Hematopoietic multipotent progenitor cell treated with erythropoietin and hydrocortisone succinate and interleukin-3 and kit ligand, for 15 days (in vitro differentiated cells): ENCODE measurements around the gene COQ5.
A peak's percentile ranks its signal among the peaks of the same experiment; 100 is the strongest.
"Not testable (repeated sequence)": the region's sequence is repeated elsewhere in the genome, so short reads cannot be mapped to it uniquely, and the experiment has no call there.

ENCODE experiments used
- DNase-seq: peaks from one replicate; pipeline ENCODE4 v3.0.0-alpha.2; 2015; ENCODE audit warnings: low spot score

The COQ5 gene

DNA sequence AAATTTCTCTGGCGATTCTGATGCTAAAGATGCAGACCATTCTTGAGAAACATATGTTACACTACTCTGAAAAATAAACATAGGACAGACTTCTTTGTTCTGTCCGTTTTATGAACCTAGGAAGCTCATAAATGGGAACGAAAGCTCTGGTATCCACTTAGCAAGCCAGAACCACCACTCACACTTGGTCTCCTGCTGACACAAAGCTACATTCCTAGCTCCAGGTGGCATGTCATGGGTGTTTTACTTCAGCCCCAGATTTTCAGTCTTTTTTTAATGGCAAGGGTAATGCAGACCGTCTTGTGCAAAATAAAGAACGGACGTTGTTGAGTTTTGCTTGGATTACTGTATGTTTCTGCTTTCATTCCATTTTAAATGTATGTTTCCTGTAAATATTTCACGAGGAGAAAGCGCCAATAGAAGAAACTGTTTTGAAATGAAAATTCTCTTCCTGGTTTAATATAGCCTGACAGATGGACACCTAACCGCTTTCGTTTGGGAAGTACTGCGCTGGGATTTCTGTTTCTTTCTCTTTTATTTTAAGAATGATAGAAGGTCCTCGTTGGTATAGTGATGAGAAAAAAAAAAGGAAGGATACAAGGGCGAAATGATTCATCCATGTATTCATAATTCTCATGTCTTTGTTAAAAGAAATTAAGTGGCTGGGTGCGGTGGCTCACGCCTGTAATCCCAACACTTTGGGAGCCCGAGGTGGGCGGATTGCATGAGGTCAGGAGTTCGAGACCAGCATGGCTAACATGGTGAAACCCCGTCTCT lies 871 bp upstream of the COQ5 start:
- DNase-seq: no peak

DNA sequence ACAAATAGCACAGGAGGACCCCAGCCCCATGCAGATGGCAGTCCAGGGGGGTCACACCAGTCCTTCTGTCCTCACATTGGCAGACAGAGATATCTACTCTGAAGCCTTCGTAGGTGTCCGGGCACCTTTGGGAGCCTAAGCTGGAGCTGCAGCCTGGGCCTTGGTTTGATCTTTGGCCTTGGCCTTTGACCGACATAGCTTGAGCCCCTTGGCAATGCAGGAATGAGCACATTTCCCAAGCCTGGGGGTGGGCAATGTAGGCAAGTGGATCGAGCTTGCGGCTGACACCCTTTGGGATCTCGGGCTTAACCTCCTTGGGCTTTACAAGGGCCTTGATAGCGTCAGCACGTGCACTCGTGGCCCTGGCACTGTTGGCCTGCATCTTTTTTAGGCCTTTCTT lies 6.4 kb downstream of the COQ5 start:
- no peak for DNase-seq

DNA sequence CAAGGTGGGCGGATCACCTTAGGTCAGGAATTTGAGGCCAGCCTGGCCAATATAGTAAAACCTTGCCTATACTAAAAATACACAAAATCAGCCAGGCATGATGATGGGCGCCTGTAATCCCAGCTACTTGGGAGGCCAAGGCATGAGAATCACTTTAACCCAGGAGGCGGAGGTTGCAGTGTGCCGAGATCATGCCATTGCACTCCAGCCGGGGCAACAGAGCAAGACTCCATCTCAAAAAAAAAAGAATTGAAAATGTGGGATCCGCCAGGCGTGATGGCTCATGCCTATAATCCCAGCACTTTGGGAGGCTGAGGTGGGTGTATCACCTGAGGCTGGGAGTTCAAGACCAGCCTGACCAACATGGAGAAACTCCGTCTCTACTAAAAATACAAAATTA lies 9.6 kb downstream of the COQ5 start:
- not testable (repeated sequence) for DNase-seq

DNA sequence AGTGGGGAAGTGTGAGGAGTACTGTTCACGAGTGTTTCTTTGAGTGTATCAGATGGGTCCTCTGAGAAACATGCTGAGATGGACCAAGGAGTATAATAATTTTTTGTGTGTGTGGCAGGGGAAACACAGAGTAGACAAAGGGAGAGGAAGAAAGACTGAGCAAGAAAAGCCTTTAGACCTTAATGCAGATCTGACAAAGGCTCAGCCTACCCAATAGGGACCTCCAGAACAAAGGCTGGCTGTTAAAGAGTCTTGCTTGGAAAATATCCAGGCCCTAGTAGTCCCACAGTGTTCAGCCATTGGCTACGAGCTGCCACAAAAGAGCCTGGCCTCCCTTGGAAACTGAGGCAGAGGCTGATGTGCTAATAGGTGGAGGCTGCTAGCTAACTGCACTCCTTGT lies 13.5 kb downstream of the COQ5 start:
- DNase-seq: no peak

DNA sequence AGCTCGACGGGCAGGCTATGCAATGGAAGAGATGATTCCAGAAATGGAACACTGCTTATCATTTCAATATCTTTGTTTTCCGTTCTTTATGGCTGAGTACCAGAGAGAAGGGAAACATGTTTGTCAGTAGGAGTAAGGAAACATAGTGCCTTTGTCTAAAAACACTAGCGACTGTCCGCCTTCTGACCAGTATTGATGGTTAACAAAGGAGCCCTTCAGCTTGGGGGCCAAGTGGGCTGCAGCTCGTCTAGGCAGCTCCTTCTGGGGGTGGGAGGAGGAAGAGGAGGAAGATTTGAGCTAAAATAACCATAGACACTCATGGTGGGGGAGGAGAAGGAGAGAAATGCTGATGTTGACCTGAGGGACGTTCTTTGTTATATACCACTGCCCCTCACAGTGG lies 15.0 kb downstream of the COQ5 start:
- DNase-seq: no peak

DNA sequence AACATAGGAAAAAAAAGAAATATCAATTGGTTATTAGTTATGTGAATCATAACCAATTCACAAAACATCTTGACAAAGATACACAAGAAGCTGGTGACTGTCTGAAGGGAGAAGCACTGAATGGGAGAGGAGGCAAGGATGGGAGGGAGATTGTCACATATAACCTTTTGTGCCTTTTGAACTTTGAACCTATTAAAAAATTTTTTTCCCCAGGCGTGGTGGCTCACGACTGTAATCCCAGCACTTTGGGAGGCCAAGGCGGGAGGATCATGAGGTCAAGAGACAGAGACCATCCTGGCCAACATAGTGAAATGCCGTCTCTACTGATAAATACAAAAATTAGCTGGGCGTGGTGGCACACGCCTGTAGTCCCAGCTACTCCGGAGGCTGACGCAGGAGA lies 20.4 kb downstream of the COQ5 start:
- DNase-seq: no peak

DNA sequence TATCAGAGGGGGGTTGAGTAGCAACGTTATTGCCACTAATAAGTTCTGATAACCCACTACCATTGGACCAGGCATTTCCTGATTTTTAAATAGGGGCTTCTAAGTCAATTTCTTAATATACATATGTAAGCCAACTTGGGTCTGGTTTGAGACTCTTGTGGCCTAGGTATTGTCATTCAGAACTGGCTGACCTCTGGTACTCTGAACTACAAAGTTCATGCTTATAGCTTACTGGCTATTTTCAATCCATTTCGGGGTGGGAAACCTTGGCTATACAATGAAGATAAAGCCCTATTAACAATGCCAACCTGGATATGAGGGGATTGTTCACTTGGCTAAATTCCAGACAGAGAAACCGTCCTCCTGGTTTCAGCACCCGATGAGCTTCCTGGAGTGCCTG lies 24.4 kb downstream of the COQ5 start:
- no peak for DNase-seq

DNA sequence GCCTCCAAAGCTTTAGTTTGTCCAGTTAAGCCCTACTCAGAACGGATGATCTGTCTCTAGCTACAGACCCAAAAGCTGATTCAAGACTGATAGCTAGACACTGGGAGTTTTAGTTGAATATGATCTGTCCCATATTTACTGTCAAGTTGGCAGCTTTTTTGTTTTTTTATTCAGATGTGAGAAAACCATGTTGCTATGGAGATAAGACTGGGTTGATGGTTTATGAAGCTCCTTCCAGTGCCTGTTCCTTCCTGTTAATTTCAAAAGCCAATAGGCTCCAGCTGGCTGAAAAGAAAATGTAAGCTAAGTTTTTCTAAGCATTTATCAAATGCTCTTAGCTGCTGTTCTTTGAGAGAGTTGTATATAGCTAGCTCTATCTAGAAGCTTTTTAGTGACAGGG lies 28.4 kb downstream of the COQ5 start:
- no peak for DNase-seq

DNA sequence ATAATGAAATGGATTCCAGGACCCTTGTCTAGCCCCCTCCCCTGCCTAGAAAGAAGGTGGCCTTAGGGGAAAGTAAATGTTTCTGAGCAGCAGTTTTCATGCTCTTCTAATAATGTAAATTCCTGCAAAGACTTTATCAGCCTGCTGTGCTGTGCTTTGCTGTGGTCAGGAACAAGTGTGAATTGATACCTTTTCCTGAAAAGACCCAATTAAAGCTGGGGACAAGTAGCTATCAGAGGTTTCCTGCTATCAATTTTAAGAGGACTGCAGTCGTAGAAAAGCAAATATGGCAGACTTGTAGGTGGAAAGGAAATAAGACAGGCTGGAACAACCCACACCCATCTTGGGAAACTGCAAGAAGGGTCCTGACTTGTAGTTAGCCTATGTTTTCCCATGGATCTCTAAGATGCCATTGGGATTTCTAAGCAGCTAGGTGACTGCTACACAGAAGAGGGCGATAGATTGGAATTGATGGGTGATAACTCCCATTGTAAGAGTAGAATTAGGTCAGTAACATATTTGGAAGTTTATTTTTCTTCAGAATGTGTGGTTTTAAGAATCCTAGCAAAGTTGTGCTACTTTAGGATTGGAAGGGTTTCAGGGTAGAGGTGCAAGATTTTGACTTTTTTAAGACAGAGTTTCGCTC lies 30.0 kb downstream of the COQ5 start:
- DNase-seq: no peak

DNA sequence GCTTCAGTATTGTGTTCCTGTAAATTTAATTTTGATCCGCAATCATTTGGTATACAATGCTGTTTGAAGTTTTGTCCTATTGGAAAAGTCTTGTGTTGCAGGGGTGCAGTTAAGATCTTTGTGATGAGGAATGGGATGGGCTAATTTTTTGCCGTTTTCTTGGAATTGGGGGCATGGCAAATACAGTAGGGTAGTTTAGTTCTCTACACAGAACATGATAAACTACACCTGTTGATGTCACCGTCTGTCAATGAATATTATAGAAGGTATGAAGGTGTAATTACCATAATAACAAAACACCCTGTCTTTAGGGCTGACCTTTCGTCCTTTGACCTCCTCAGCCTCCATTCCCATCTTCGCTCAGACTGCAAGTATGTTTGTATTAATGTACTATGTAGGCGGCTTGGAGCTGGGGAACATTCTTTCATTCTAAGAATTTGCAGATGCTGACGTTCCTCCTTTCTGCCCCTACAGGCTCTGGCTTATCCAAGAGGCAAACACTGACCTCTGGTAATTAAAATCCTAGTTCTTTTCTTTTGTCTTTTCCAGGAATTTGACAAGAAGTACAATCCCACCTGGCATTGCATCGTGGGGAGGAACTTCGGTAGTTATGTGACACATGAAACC lies 31.3 kb downstream of the COQ5 start:
- no peak for DNase-seq

DNA sequence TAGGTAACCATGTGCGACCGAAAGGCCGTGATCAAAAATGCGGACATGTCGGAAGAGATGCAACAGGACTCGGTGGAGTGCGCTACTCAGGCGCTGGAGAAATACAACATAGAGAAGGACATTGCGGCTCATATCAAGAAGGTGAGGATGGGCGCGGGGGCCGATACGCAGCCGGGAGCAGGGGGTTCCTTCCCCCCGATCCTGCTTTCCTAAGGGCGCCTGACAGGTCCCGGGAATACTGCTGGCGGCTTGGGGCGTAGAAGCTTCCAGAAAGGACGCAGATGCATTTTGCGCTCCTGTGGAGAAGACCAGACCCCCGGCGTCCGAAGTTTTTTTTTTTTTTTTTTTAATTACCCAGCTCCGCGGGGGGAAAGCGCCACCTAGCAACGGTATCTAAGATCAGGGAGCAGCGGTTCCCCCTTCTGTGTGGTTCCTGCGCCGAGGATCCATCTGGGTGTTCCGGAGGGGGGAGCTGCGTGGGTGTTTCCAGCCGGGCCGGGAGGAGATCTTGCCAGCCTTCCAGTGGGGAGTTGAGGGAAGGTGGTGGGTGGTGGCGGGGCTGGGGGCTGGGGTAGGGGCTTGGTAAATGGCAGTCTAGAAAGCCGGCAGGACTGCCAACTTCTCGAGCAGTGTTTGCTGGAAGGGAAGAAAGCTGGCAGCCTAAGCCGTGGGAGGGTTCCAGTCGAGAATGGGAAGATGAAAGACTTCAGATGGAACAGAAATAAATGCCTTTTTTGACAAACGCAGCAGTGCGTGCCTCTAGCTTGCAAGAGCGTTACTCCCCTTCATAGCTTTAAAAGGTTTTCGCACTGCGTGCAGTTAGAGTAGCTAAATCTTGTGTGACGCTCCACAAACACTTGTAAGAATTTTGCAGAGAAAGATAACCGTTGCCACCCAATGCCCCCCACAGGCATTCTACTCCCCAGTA lies 32.3 kb downstream of the COQ5 start:
- DNase-seq: peak; percentile 54

DNA sequence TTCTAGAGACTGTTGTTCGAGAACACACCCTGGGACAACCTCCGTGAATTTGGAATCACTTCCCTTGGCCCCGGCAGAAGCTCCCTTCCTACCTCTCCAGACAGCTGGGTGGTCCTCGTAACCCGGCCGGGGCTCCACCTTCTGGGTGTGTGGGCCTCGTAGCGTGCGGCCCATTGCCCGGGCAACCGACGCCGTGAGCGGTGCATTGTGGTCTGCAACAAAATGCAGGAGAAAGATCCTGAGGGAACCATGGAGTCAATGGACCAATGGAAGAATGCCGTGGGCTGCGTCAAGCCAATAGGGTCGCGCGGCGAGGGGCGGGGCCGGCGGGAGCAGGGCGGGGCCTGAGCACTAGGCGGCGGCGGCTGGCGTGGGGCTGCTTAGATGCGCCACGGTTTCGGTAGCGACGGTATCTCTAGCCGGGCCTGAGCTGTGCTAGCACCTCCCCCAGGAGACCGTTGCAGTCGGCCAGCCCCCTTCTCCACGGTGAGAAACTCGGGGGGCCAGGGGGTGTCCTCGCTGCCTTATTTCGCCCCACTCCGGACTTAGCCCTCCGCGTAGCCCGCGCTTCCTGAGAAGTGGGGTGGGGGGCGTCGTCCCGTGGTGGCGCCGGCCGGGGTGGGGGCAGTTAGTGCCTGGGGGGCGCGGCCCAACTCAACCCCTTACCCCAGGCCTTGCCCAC lies 33.1 kb downstream of the COQ5 start, which contains the start of gene DYNLL1:
Gene DYNLL1 (plus strand): TSS at position 383 of the 682 bp plus-strand sequence. CDS start 309 bp downstream, outside the sequence.
- DNase-seq: peak; percentile 95

DNA sequence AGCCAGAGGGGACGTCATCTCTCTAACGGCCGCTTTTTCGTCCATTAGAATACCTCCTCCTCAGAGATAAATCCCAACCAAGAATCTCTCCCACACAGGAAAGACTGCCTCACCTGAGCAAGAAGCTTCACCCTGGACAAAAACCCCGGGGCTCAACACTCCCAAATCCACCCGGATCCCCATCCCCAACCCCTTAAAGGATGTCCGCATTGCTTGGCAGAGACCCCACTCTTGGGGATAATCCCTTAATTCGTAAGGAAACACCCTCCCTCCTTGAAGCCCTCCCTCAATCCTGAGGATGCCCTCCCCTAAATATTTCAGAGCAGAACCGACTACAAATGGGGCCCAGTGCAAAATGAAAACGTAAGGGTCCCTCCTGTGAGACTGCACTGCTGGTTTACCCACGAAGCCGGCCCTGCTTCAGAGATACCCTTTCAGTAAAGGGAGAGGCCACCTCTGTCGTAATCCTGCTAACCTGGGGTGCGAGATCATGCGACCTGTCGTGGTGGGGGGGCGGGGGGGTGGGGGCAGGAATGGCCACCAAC lies 33.7 kb downstream of the COQ5 start:
- no peak for DNase-seq

DNA sequence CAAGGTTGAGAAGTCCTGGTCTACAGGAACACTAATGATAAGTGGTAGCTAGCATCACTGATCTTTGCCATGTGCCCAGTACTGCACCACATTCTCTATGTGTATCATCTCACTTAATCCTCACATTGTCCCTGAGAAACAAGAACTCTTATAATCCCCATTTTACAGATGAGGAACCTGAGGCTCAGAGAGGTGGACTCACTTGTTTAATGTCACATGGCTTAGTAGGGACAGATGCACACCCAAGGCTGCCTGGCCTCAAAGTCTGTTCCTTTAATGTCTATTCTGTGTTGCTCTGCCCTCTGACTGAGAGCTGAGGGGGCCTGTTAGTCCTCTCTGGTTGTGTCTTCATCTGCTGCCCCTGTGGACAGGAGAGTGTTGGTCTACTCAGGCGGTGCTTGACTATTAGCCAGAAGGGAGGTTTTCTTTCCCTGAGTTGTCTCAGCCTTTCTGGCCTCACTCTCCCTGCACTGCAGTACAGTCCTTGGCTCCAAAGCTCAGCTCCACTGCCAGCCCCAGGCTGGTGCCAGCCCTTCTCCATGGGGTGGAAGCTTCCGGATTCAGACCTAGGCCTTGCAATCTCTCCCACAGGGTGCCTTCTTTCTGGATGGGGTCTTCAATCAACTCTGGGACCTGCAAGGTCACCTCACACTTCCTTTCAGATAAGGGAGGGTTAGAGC lies 38.0 kb downstream of the COQ5 start:
- DNase-seq: no peak

DNA sequence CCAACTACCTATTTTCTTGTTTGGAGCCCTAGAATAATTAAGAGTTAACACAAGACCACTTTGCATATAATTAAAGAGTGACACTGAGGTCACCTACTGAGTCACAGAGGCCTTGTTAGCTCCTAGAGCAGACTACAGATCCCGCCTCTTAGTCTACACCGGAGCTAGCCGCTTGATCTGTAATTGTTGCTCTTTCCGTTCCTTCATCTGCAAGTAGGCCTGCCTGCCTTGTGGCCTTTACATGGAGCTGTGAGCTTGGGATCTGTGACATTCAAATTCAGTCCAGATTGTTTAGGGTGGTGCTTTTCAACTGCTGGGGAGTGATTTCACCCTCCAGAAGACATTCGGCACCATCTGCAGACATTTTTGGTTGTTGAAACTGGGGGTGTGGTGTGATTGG lies 38.6 kb downstream of the COQ5 start:
- DNase-seq: no peak

DNA sequence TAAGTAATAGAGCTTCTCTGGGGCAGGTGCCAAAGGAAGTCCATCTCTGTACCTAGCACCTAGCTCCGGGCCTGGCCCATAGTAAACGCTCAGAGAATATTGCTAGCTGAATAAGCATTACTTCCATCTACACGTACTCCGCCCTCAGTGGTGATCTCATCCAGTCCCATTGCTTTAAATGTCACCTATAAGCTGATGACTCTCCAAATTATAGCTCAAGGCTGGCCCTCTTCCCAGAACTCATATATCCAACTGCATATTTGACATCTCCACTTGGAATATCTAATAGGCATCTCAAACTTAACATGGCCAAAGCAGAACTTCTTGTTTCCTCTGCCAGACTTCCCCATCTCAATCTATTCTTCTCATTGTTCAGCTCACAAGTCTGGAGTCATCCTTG lies 39.9 kb downstream of the COQ5 start:
- DNase-seq: no peak

DNA sequence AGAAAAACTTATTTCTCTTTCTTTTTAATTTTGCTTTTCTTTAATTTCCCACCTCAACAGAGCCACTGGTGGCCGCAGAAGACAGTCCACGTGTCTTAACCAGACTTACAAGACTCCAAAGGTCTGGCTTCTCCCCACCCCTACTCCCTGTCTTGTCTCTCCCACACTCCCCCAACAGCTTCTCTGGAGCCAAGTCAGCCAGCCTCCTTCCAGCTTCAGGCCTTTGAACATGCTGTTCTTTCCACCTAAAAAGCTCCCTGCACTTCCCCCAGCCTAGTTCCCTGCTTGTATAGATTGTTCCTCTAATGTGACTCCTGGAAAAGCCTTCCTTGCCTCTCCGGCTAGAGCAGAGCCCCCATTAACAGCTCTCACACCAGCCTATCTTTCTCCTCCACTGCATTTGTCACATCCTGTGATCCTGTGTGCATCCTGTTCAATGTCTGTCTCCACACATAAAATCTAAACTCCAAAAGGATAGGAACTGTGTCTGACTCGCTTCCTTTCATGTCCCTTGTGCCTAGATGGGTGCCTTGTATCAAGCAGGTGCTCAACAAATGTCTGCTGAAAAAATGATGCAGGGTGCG lies 40.8 kb downstream of the COQ5 start:
- no peak for DNase-seq

DNA sequence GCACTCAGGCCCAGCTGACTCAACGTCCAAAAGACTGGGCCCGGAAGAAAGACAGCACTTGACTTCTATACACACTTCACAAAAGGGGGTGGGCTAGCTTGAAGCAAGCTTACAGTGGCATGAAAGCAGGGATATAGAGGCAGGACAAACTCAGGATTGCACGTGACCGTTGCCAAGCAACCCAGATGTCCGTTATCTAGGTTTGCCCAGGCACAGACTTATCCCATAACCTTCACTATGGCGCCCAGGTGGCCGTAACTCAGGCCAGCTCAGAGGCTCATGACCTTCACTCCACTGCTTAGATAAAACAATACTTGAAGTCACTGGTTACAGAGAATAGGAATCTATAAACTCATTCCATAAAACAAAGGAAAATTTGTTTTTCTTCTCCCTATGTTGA lies 41.4 kb downstream of the COQ5 start:
- peak; percentile 53 for DNase-seq

DNA sequence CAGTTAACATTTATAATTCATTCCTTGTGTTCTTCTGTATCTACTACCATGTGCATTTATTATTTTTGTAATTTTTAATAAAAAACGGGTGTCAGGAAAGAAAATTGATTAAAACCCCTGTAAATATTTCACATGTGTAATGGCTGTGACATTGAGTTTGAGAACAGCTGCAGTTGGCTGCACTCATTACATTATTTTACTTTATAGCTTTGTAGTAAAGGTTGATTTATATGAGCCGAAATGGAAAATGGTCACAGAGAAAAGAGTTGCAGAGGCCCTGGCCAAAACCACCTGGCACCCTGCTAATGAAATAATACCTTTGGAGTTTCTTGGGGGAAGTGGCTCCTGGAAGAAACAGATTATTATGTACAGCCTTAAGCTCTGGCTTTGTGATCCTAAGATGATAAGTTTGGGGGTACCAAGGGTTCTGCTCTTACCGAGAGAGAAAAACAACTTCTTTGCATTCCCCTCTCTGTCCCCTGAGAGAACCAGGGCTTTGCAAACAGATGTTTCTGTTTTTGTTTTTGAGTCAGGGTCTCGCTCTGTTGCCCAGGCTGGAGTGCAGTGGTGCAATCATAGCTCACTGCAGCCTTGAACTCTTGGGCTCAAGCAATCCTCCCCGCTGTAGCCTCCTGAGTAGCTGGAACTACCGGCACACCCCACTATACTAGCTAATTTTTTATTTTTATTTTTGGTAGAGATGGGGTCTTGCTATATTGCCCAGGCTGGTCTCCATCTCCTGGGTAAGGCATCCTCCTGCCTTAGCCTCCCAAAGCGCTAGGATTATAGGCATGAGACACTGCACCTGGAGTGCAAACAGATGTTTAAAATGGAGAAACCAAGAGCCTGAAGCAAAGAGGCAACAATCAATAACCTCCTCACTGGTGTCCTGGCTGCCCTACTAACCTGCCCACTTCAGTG lies 42.7 kb downstream of the COQ5 start:
- no peak for DNase-seq
